Tibial nerve (tissue), 4 donors: ENCODE measurements around the gene ASB8. TPM values are rescaled to one million over a fixed set of nuclear protein-coding genes. Genes with fewer than 3 reads are reported as not detected.

Source experiments
- DNase-seq, 2 donors: peaks; one replicate each; pipeline ENCODE4 v3.0.0-alpha.2; 2019; ENCODE audit warnings: low spot score in 2 of 2
- H3K27ac ChIP-seq, 4 donors: fragments of 200-600 bp; sonication (generic) in 3 of 4; one replicate each; pipeline ENCODE4 v1.5.1; 2017 to 2019; ENCODE audit warnings: mild to moderate bottlenecking in 1 of 4
- H3K27me3 ChIP-seq, 2 donors: fragments of 200-600 bp; sonication (generic) in 1 of 2; one replicate each; pipeline versions ENCODE4 v1.5.1 to v1.6.0; 2017 to 2019
- H3K36me3 ChIP-seq, 3 donors: fragments of 200-600 bp; sonication (generic); one replicate each; pipeline ENCODE4 v1.5.1; 2018 to 2019
- H3K4me1 ChIP-seq, 4 donors: fragments of 200-600 bp; sonication (generic) in 3 of 4; one replicate each; pipeline ENCODE4 v1.5.1; 2017 to 2019
- H3K4me3 ChIP-seq, 4 donors: fragments of 200-600 bp; sonication (generic) in 3 of 4; one replicate each; pipeline ENCODE4 v1.5.1; 2017 to 2019; ENCODE audit warnings: mild to moderate bottlenecking in 1 of 4, moderate library complexity in 1 of 4
- H3K9me3 ChIP-seq, 4 donors: fragments of 200-600 bp; sonication (generic) in 3 of 4; one replicate each; pipeline ENCODE4 v1.5.1; 2017 to 2019
- CTCF ChIP-seq, 5 experiments: fragments of 200-600 bp in 3 of 5; fragments of 450-650 bp in 2 of 5; sonication (generic) in 3 of 5; IDR thresholded peaks; one replicate each; pipeline ENCODE4 v1.5.1; 2016 to 2019; ENCODE audit warnings: antibody characterized with exemption in 5 of 5, mild to moderate bottlenecking in 3 of 5, moderate library complexity in 2 of 5
- EP300 ChIP-seq, 2 donors: sonication (generic); formaldehyde crosslinking; IDR thresholded peaks; one replicate each; pipeline ENCODE4 v1.6.1; 2017; ENCODE audit warnings: antibody characterized with exemption in 2 of 2, mild to moderate bottlenecking in 1 of 2
- POLR2A ChIP-seq, 2 donors: fragments of 450-650 bp; IDR thresholded peaks; one replicate each; pipeline ENCODE4 v1.6.1; 2017; ENCODE audit warnings: antibody characterized with exemption in 2 of 2, mild to moderate bottlenecking in 2 of 2, moderate library complexity in 2 of 2
- WGBS, 2 donors: methylation state at CpG; one replicate each; pipeline ENCODE4 v1.1.5; 2018; 5-methylcytosine and 5-hydroxymethylcytosine counted together
- total RNA-seq, 4 donors: library from RNA; depleted of rRNA; stranded (reverse); fragments of >200 nt; gene quantifications; one replicate each; pipeline ENCODE4 v1.1.0, GENCODE V29; 2016

The ASB8 gene
- total RNA-seq, 4 donors from 2014 or later: 25.1 to 40.2 (median 28.2) TPM

GRCh38 chr12:48123169-48123568, 34.1 kb downstream of the ASB8 start:
- Histone ChIP-seq H3K27ac (no peak overlapping the region), H3K4me3 (no peak overlapping the region), H3K9me3 (no peaks in the 10 kb centered on the region), H3K27me3 (no peaks in the 10 kb centered on the region), H3K4me1 (peaks cover 0 to 27% (median 6%) of the 10 kb centered on the region in 4 donors), H3K36me3 (peaks cover 0 to 58% (median 0%) of the 10 kb centered on the region in 3 donors)
- WGBS, 2 donors: 81 to 83% methylated on average over 4 of the region's 4 CpGs
- TF ChIP-seq POLR2A (IDR thresholded peaks at IDR 0.05) (no peak), CTCF (IDR thresholded peaks at IDR 0.05) (no peak), EP300 (IDR thresholded peaks at IDR 0.05) (no peak)
- no peak for DNase-seq

GRCh38 chr12:48122065-48122834, 35.1 kb downstream of the ASB8 start:
- Histone ChIP-seq H3K4me3 (no peak overlapping the region), H3K4me1 (peaks cover 0 to 27% (median 6%) of the 10 kb centered on the region in 4 donors), H3K9me3 (no peaks in the 10 kb centered on the region), H3K27me3 (no peaks in the 10 kb centered on the region), H3K27ac (no peak overlapping the region), H3K36me3 (peaks cover 0 to 49% (median 0%) of the 10 kb centered on the region in 3 donors)
- TF ChIP-seq CTCF (IDR thresholded peaks at IDR 0.05) (no peak), EP300 (IDR thresholded peaks at IDR 0.05) (no peak), POLR2A (IDR thresholded peaks at IDR 0.05) (no peak)
- whole genome bisulfite sequencing, 2 donors: 84% methylated on average over 2 of the region's 2 CpGs
- no peak for DNase-seq

GRCh38 chr12:48121522-48121921, 35.8 kb downstream of the ASB8 start:
- H3K4me3 ChIP-seq: no peak overlapping the region
- no peak for DNase-seq
- H3K27ac ChIP-seq: no peak overlapping the region

DNA sequence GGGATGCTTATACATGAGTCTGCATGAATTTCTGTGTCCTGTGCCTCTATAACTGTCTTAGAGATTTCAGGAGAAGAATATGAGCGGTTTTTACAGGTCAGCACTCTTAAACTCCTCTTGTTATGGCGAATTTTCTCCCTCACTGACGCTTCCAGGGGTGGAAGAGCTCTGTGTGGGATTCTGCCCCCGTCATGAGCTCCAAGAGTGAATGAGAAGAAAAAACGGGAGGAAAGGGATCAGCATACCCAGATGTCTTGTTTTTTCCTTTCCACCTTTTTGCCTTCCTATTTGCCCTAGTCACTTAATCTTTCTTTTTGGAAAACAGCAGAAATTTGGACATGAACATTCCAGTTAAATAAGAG, 37.5 kb downstream of the ASB8 start:
- H3K9me3 ChIP-seq: no peaks in the 10 kb centered on the region
- H3K36me3 ChIP-seq: peaks cover 0 to 25% (median 0%) of the 10 kb centered on the region in 3 donors
- no peak for DNase-seq
- peaks cover 0 to 27% (median 6%) of the 10 kb centered on the region in 4 donors for H3K4me1 ChIP-seq
- peak overlapping the region; percentile 55 to 83 (median 62) for H3K4me3 ChIP-seq
- 2 to 10% methylated on average over 5 of the region's 5 CpGs for WGBS, 2 donors
- H3K27ac ChIP-seq: peak overlapping the region; percentile 5 to 83 (median 41)
- TF ChIP-seq EP300 (IDR thresholded peaks at IDR 0.05) (no peak), POLR2A (IDR thresholded peaks at IDR 0.05) (no peak), CTCF (IDR thresholded peaks at IDR 0.05) (no peak)
- no peaks in the 10 kb centered on the region for H3K27me3 ChIP-seq

More at GRCh38 chr12:48121522-48121921, 35.8 kb downstream of the ASB8 start:
- H3K27me3 ChIP-seq: no peaks in the 10 kb centered on the region
- no peaks in the 10 kb centered on the region for H3K9me3 ChIP-seq
- H3K4me1 ChIP-seq: peaks cover 0 to 27% (median 6%) of the 10 kb centered on the region in 4 donors
- TF ChIP-seq EP300 (IDR thresholded peaks at IDR 0.05): no peak
- TF ChIP-seq POLR2A (IDR thresholded peaks at IDR 0.05): no peak
- no peak for TF ChIP-seq CTCF (IDR thresholded peaks at IDR 0.05)
- WGBS, 2 donors: 93 to 100% methylated on average over 1 of the region's 1 CpG
- H3K36me3 ChIP-seq: peaks cover 0 to 42% (median 0%) of the 10 kb centered on the region in 3 donors

DNA sequence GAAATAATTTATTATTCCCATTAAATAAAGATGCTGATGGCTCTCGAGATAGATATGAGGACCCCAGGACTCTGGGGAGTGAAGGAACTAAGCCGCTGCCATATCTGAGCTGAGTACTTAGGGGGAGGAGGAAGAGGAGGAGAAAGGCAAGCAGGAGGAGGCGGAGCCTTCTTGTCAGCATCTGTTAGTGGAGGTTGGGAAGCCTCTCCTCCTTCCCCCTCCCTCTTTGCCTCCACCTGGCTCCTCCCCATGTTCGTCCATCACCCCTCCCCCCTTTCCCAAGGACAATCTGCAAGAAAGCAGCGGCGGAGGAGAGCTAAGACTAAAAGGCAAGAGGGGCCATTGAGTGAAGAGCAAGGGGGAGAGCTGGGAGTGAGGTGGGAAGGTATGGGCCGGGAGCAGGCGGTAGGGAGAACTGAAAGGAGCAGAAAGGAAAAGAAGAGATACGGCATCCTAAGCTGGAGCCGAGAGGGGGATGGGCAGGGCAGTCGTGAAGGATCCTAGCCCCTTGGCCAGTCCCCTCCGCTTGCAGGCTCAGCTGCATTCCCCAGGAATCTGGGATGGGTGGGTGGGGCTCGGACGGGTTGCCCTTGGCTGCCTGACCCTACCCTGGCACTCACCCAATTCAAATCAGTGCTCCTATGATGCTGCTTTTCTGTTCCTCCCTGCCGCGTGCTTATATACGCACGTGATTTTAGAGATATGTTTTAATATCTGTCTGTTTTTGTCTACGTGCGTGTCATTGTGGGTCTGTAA, 38.1 kb downstream of the ASB8 start, which contains the start of gene PFKM:
Gene PFKM (plus strand): TSS at position 287 of the 756 bp plus-strand sequence. CDS start 3,411 bp downstream, outside the sequence.
- H3K27me3 ChIP-seq: no peaks in the 10 kb centered on the region
- H3K36me3 ChIP-seq: peaks cover 0 to 19% (median 0%) of the 10 kb centered on the region in 3 donors
- no peak for TF ChIP-seq POLR2A (IDR thresholded peaks at IDR 0.05)
- no peak for TF ChIP-seq CTCF (IDR thresholded peaks at IDR 0.05)
- TF ChIP-seq EP300 (IDR thresholded peaks at IDR 0.05): peak in 1 of 2 donors; percentile 50
- H3K4me3 ChIP-seq: peak within 1 kb of the TSS; percentile 55 to 83 (median 62)
- peaks cover 0 to 27% (median 6%) of the 10 kb centered on the region in 4 donors for H3K4me1 ChIP-seq
- H3K9me3 ChIP-seq: no peaks in the 10 kb centered on the region
- 1% methylated on average over 20 of the region's 20 CpGs for WGBS, 2 donors
- peak; percentile 60 to 81 for DNase-seq
- peak within 1 kb of the TSS; percentile 5 to 83 (median 41) for H3K27ac ChIP-seq
